Upper lobe of right lung (tissue), 1 donor: ENCODE results near the gene TTF2. TPM values are rescaled to one million over a fixed set of nuclear protein-coding genes. Genes with fewer than 3 reads are reported as not detected.

ENCODE experiments used
- ATAC-seq: fragments of 200-7000 bp; cut with Tn5 transposase; one replicate; pipeline ENCODE4 v1.9.1; 2020; ENCODE audit warnings: mild to moderate bottlenecking, moderate library complexity
- DNase-seq: peaks from one replicate; pipeline ENCODE4 v3.0.0-alpha.2; 2020
- H3K27ac ChIP-seq: fragments of 200-600 bp; one replicate; pipeline ENCODE4 v1.8.0; 2022
- H3K27me3 ChIP-seq: fragments of 200-600 bp; one replicate; pipeline ENCODE4 v1.8.0; 2022; ENCODE audit warnings: mild to moderate bottlenecking
- H3K36me3 ChIP-seq: fragments of 200-600 bp; one replicate; pipeline ENCODE4 v1.8.0; 2022
- H3K4me1 ChIP-seq: fragments of 200-600 bp; one replicate; pipeline ENCODE4 v1.8.0; 2022
- H3K4me3 ChIP-seq: fragments of 200-600 bp; one replicate; pipeline ENCODE4 v1.8.0; 2022; ENCODE audit warnings: mild to moderate bottlenecking
- H3K9me3 ChIP-seq: fragments of 200-600 bp; one replicate; pipeline ENCODE4 v1.8.0; 2022
- CTCF ChIP-seq: fragments of 200-600 bp; IDR thresholded peaks from one replicate; pipeline ENCODE4 v1.8.0; 2022; ENCODE audit warnings: antibody characterized with exemption
- intact Hi-C: fragments of 100-400 bp; cut with DNase I; formaldehyde crosslinking; loops from one replicate; pipeline ENCODE4 v1.11.0; 2022
- long read RNA-seq: library from polyadenylated mRNA; unstranded; transcript quantifications from one replicate; pipeline ENCODE4 v2.0.0, GENCODE V29; 2021
- total RNA-seq: library from RNA; stranded (reverse); fragmentation: NEBNext Ultra II Directional; extraction: Animal tissue kit (Norgen Biotek cat#: 25700); gene quantifications from one replicate; pipeline ENCODE4 v1.2.1, GENCODE V29; 2021
- donor health status: DM: no; HTN: yes; CAD: no; lungs with severe emphysema.

TTF2 gene
- 14.8 TPM for total RNA-seq
- long read RNA-seq, full-length matches to known transcripts = 1 of 7 reads
- long read RNA-seq, partial matches to known transcripts = 3 of 7 reads
- long read RNA-seq, other reads (novel, unspliced or antisense) = 3 of 7 reads

- ATAC-seq = peak; percentile 99
- no peaks in the 10 kb centered on the region for H3K27me3 ChIP-seq
- intact Hi-C loops = loop anchor here (10.0 kb wide), 1 partner anchor 335 kb away; no protein-coding TSS in a partner anchor
- no peaks in the 10 kb centered on the region for H3K36me3 ChIP-seq
- no peaks in the 10 kb centered on the region for H3K9me3 ChIP-seq
- TF ChIP-seq CTCF = peak; percentile 19
- peak within 1 kb of the TSS; percentile 84 for H3K4me3 ChIP-seq
- peak within 1 kb of the TSS; percentile 75 for H3K27ac ChIP-seq
- peaks cover 4% of the 10 kb centered on the region for H3K4me1 ChIP-seq
- peak; percentile 93 for DNase-seq
Observed at GRCh38 chr1:117059678-117060440, at the start of gene TTF2. TSS of gene TTF2 (plus strand) at chr1:117060326. CDS start at chr1:117060347, 21 bp downstream.

- intact Hi-C loops = no loop called here
- Histone ChIP-seq H3K27ac (no peak overlapping the region), H3K4me3 (no peak overlapping the region), H3K9me3 (no peaks in the 10 kb centered on the region), H3K36me3 (no peaks in the 10 kb centered on the region), H3K27me3 (no peaks in the 10 kb centered on the region), H3K4me1 (no peaks in the 10 kb centered on the region)
- DNase-seq (no peak), ATAC-seq (no peak)
- TF ChIP-seq CTCF = no peak
Observed at GRCh38 chr1:117011334-117011733, 48.8 kb upstream of the TTF2 start.

GRCh38 chr1:117013309-117013858 lies 46.7 kb upstream of the TTF2 start:
- DNase-seq (no peak), ATAC-seq (no peak)
- no peak for TF ChIP-seq CTCF
- H3K9me3 ChIP-seq = no peaks in the 10 kb centered on the region
- intact Hi-C loops = no loop called here
- no peaks in the 10 kb centered on the region for H3K4me1 ChIP-seq
- no peak overlapping the region for H3K27ac ChIP-seq
- H3K27me3 ChIP-seq = no peaks in the 10 kb centered on the region
- no peaks in the 10 kb centered on the region for H3K36me3 ChIP-seq
- H3K4me3 ChIP-seq = no peak overlapping the region

DNA sequence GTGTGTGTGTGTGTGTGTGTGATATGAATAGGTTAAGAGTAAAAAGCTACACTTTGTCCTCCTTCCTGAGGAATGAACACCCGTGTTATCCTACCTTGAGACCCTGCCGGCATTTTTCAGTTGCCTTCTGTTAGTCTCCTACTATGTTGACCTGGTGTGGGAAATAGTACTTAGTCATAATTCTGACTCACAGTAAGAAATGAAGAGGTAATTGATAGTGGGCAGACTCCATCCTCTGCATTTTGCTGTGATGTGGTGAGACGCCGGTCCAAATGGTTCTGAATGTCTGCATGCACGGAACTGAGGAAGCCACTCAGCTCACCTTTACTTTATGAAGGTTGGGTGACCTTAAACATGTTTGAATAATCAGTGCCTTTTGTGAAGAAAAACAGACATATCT lies 45.9 kb upstream of the TTF2 start:
- intact Hi-C loops = no loop called here
- ATAC-seq = no peak
- no peak overlapping the region for H3K27ac ChIP-seq
- no peaks in the 10 kb centered on the region for H3K36me3 ChIP-seq
- H3K4me3 ChIP-seq = no peak overlapping the region
- H3K4me1 ChIP-seq = no peaks in the 10 kb centered on the region
- no peaks in the 10 kb centered on the region for H3K27me3 ChIP-seq
- no peaks in the 10 kb centered on the region for H3K9me3 ChIP-seq
- no peak for DNase-seq
- no peak for TF ChIP-seq CTCF

GRCh38 chr1:117015724-117016123 lies 44.4 kb upstream of the TTF2 start:
- H3K27me3 ChIP-seq = no peaks in the 10 kb centered on the region
- ATAC-seq (no peak), DNase-seq (no peak)
- H3K9me3 ChIP-seq = no peaks in the 10 kb centered on the region
- H3K27ac ChIP-seq = no peak overlapping the region
- no peak overlapping the region for H3K4me3 ChIP-seq
- intact Hi-C loops = no loop called here
- TF ChIP-seq CTCF = no peak
- H3K4me1 ChIP-seq = no peaks in the 10 kb centered on the region
- no peaks in the 10 kb centered on the region for H3K36me3 ChIP-seq
